Activated naive CD4-positive, alpha-beta T cell treated with anti-CD3 and anti-CD28 coated beads, Interleukin-2, amount 10 ng/mL, durations not matched to agents 7 days and 5 days (primary cell): ENCODE results near the gene LOXHD1.

Experiments
- CTCF ChIA-PET: fragments of 350-600 bp; sonication (Branson Sonifier 250); formaldehyde crosslinking; loops from one replicate; lab custom pipeline; 2021; ENCODE audit warnings: antibody characterized with exemption; lab: Charles Lee
- DNase-seq: peaks from one replicate; pipeline ENCODE4 v3.0.0-alpha.2; 2020
- H3K27ac Mint-ChIP-seq: one replicate; pipeline ENCODE4 v1.8.0; 2021; ENCODE audit warnings: mild to moderate bottlenecking, moderate library complexity, mixed read lengths
- H3K27me3 Mint-ChIP-seq: one replicate; pipeline ENCODE4 v1.8.0; 2021; ENCODE audit warnings: mild to moderate bottlenecking, mixed read lengths
- H3K36me3 Mint-ChIP-seq: one replicate; pipeline ENCODE4 v1.8.0; 2021; ENCODE audit warnings: mixed read lengths
- H3K4me1 Mint-ChIP-seq: one replicate; pipeline ENCODE4 v1.8.0; 2021; ENCODE audit warnings: mixed read lengths
- H3K4me3 Mint-ChIP-seq: one replicate; pipeline ENCODE4 v1.8.0; 2021; ENCODE audit warnings: mild to moderate bottlenecking, moderate library complexity, mixed read lengths
- H3K9me3 Mint-ChIP-seq: one replicate; pipeline ENCODE4 v1.8.0; 2021; ENCODE audit warnings: mixed read lengths

Gene LOXHD1

GRCh38 chr18:46627136-46627535, 29.9 kb downstream of the LOXHD1 start:
- Mint-ChIP-seq H3K9me3 (peaks cover 9% of the 10 kb centered on the region), H3K36me3 (no peaks in the 10 kb centered on the region), H3K27ac (no peak overlapping the region), H3K27me3 (peaks cover 28% of the 10 kb centered on the region), H3K4me3 (no peak overlapping the region), H3K4me1 (peaks cover 47% of the 10 kb centered on the region)
- no peak for DNase-seq
- CTCF ChIA-PET, result no interaction called here

GRCh38 chr18:46625069-46625468, 32.0 kb downstream of the LOXHD1 start:
- CTCF ChIA-PET, result interaction anchor here (2.0 kb wide), 1 partner anchor 33 kb away, joined by 6 read pairs; no protein-coding TSS in a partner anchor
- Mint-ChIP-seq H3K9me3 (no peaks in the 10 kb centered on the region), H3K27me3 (peaks cover 26% of the 10 kb centered on the region), H3K4me1 (peaks cover 52% of the 10 kb centered on the region), H3K36me3 (no peaks in the 10 kb centered on the region), H3K4me3 (no peak overlapping the region), H3K27ac (no peak overlapping the region)
- DNase-seq, result no peak

GRCh38 chr18:46624127-46624526, 32.9 kb downstream of the LOXHD1 start:
- no peak for DNase-seq
- CTCF ChIA-PET, result interaction anchor here (1.1 to 2.6 kb wide), 6 partner anchors 34 to 477 kb away, joined by 3 to 14 read pairs (median 8); no protein-coding TSS in a partner anchor
- H3K9me3 Mint-ChIP-seq, result no peaks in the 10 kb centered on the region
- no peaks in the 10 kb centered on the region for H3K36me3 Mint-ChIP-seq
- peaks cover 43% of the 10 kb centered on the region for H3K4me1 Mint-ChIP-seq
- H3K4me3 Mint-ChIP-seq, result no peak overlapping the region
- peak overlapping the region; percentile 88 for H3K27ac Mint-ChIP-seq
- peaks cover 27% of the 10 kb centered on the region for H3K27me3 Mint-ChIP-seq

- H3K9me3 Mint-ChIP-seq, result no peaks in the 10 kb centered on the region
- peak overlapping the region; percentile 4 for H3K4me3 Mint-ChIP-seq
- peaks cover 27% of the 10 kb centered on the region for H3K27me3 Mint-ChIP-seq
- H3K36me3 Mint-ChIP-seq, result no peaks in the 10 kb centered on the region
- peak overlapping the region; percentile 88 for H3K27ac Mint-ChIP-seq
- CTCF ChIA-PET, result interaction anchor here (0.9 to 2.6 kb wide), 11 partner anchors 19 to 478 kb away, joined by 3 to 14 read pairs (median 6); a partner anchor contains a TSS
- peak; percentile 71 for DNase-seq
- H3K4me1 Mint-ChIP-seq, result peaks cover 43% of the 10 kb centered on the region
Observed at GRCh38 chr18:46623541-46623940, 33.5 kb downstream of the LOXHD1 start.

- Mint-ChIP-seq H3K36me3 (no peaks in the 10 kb centered on the region), H3K27me3 (peaks cover 23% of the 10 kb centered on the region), H3K4me1 (peaks cover 43% of the 10 kb centered on the region), H3K27ac (peak overlapping the region; percentile 88), H3K4me3 (no peak overlapping the region), H3K9me3 (no peaks in the 10 kb centered on the region)
- DNase-seq, result no peak
- CTCF ChIA-PET, result interaction anchor here (0.8 to 2.6 kb wide), 14 partner anchors 18 to 478 kb away, joined by 3 to 14 read pairs (median 6); a partner anchor contains a TSS
Observed at GRCh38 chr18:46622999-46623398, 34.0 kb downstream of the LOXHD1 start.

GRCh38 chr18:46622451-46622850, 34.6 kb downstream of the LOXHD1 start:
- Mint-ChIP-seq H3K36me3 (no peaks in the 10 kb centered on the region), H3K9me3 (no peaks in the 10 kb centered on the region), H3K4me3 (no peak overlapping the region), H3K27ac (no peak overlapping the region), H3K4me1 (peaks cover 43% of the 10 kb centered on the region), H3K27me3 (peaks cover 18% of the 10 kb centered on the region)
- CTCF ChIA-PET, result interaction anchor here (0.8 to 2.6 kb wide), 10 partner anchors 18 to 475 kb away, joined by 3 to 14 read pairs (median 6); no protein-coding TSS in a partner anchor
- no peak for DNase-seq

GRCh38 chr18:46621871-46622270, 35.1 kb downstream of the LOXHD1 start:
- peaks cover 43% of the 10 kb centered on the region for H3K4me1 Mint-ChIP-seq
- no peak for DNase-seq
- H3K36me3 Mint-ChIP-seq, result no peaks in the 10 kb centered on the region
- H3K9me3 Mint-ChIP-seq, result no peaks in the 10 kb centered on the region
- H3K27me3 Mint-ChIP-seq, result peaks cover 14% of the 10 kb centered on the region
- H3K4me3 Mint-ChIP-seq, result no peak overlapping the region
- no peak overlapping the region for H3K27ac Mint-ChIP-seq
- CTCF ChIA-PET, result interaction anchor here (0.8 to 2.6 kb wide), 5 partner anchors 37 to 341 kb away, joined by 3 to 13 read pairs (median 9); no protein-coding TSS in a partner anchor

GRCh38 chr18:46621111-46621766, 35.8 kb downstream of the LOXHD1 start:
- DNase-seq, result no peak
- Mint-ChIP-seq H3K4me1 (peaks cover 43% of the 10 kb centered on the region), H3K27me3 (peaks cover 13% of the 10 kb centered on the region), H3K9me3 (no peaks in the 10 kb centered on the region), H3K4me3 (no peak overlapping the region), H3K36me3 (no peaks in the 10 kb centered on the region), H3K27ac (no peak overlapping the region)
- CTCF ChIA-PET, result interaction anchor here (2.5 kb wide), 1 partner anchor 38 kb away, joined by 10 read pairs; no protein-coding TSS in a partner anchor

- Mint-ChIP-seq H3K27me3 (peaks cover 10% of the 10 kb centered on the region), H3K4me1 (peaks cover 37% of the 10 kb centered on the region), H3K9me3 (no peaks in the 10 kb centered on the region), H3K36me3 (no peaks in the 10 kb centered on the region), H3K27ac (no peak overlapping the region), H3K4me3 (no peak overlapping the region)
- CTCF ChIA-PET, result no interaction called here
- no peak for DNase-seq
Observed at GRCh38 chr18:46619559-46619958, 37.5 kb downstream of the LOXHD1 start.

GRCh38 chr18:46615720-46616119, 41.3 kb downstream of the LOXHD1 start:
- CTCF ChIA-PET, result no interaction called here
- Mint-ChIP-seq H3K9me3 (no peaks in the 10 kb centered on the region), H3K36me3 (no peaks in the 10 kb centered on the region), H3K4me3 (no peak overlapping the region), H3K27ac (no peak overlapping the region), H3K4me1 (peaks cover 3% of the 10 kb centered on the region), H3K27me3 (peaks cover 8% of the 10 kb centered on the region)
- no peak for DNase-seq

GRCh38 chr18:46609048-46609447, 48.0 kb downstream of the LOXHD1 start:
- DNase-seq, result no peak
- no peaks in the 10 kb centered on the region for H3K9me3 Mint-ChIP-seq
- peaks cover 27% of the 10 kb centered on the region for H3K27me3 Mint-ChIP-seq
- no peak overlapping the region for H3K27ac Mint-ChIP-seq
- no peak overlapping the region for H3K4me3 Mint-ChIP-seq
- CTCF ChIA-PET, result no interaction called here
- H3K4me1 Mint-ChIP-seq, result no peaks in the 10 kb centered on the region
- H3K36me3 Mint-ChIP-seq, result no peaks in the 10 kb centered on the region

GRCh38 chr18:46607926-46608325, 49.1 kb downstream of the LOXHD1 start:
- H3K27me3 Mint-ChIP-seq, result peaks cover 31% of the 10 kb centered on the region
- CTCF ChIA-PET, result no interaction called here
- H3K4me1 Mint-ChIP-seq, result no peaks in the 10 kb centered on the region
- no peaks in the 10 kb centered on the region for H3K36me3 Mint-ChIP-seq
- DNase-seq, result no peak
- no peak overlapping the region for H3K27ac Mint-ChIP-seq
- H3K9me3 Mint-ChIP-seq, result no peaks in the 10 kb centered on the region
- no peak overlapping the region for H3K4me3 Mint-ChIP-seq

GRCh38 chr18:46601141-46601805, 55.7 kb downstream of the LOXHD1 start:
- H3K36me3 Mint-ChIP-seq, result no peaks in the 10 kb centered on the region
- CTCF ChIA-PET, result no interaction called here
- H3K9me3 Mint-ChIP-seq, result no peaks in the 10 kb centered on the region
- peaks cover 19% of the 10 kb centered on the region for H3K27me3 Mint-ChIP-seq
- H3K4me3 Mint-ChIP-seq, result no peak overlapping the region
- H3K4me1 Mint-ChIP-seq, result no peaks in the 10 kb centered on the region
- no peak for DNase-seq
- no peak overlapping the region for H3K27ac Mint-ChIP-seq

GRCh38 chr18:46596119-46596518, 60.9 kb downstream of the LOXHD1 start:
- no peak for DNase-seq
- CTCF ChIA-PET, result no interaction called here
- Mint-ChIP-seq H3K27ac (no peak overlapping the region), H3K4me3 (no peak overlapping the region), H3K36me3 (no peaks in the 10 kb centered on the region), H3K27me3 (peaks cover 11% of the 10 kb centered on the region), H3K4me1 (no peaks in the 10 kb centered on the region), H3K9me3 (no peaks in the 10 kb centered on the region)
